Measurements from ENCODE around the gene UFSP2.
"Not testable (repeated sequence)": the region's sequence is repeated elsewhere in the genome, so short reads cannot be mapped to it uniquely, and the experiment has no call there.

DNA sequence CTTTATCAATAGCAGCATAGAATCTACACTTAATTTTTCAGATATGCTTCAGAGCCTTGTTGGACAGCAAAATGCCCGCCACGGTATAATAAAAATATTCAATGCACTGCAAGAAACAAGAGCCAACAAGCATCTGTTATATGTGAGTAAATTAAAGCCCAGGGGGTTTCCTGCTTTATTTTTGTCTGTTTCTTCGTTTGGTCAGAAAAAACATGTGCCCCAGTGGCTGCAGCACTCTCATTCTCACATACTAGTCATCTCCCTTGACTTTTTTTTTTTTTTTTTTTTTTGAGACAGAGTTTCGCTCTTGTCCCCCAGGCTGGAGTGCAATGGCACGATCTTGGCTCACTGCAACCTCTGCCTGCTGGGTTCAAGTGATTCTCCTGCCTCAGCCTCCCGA, 63.2 kb downstream of the UFSP2 start:
- TF ChIP-seq, protein P1, sequence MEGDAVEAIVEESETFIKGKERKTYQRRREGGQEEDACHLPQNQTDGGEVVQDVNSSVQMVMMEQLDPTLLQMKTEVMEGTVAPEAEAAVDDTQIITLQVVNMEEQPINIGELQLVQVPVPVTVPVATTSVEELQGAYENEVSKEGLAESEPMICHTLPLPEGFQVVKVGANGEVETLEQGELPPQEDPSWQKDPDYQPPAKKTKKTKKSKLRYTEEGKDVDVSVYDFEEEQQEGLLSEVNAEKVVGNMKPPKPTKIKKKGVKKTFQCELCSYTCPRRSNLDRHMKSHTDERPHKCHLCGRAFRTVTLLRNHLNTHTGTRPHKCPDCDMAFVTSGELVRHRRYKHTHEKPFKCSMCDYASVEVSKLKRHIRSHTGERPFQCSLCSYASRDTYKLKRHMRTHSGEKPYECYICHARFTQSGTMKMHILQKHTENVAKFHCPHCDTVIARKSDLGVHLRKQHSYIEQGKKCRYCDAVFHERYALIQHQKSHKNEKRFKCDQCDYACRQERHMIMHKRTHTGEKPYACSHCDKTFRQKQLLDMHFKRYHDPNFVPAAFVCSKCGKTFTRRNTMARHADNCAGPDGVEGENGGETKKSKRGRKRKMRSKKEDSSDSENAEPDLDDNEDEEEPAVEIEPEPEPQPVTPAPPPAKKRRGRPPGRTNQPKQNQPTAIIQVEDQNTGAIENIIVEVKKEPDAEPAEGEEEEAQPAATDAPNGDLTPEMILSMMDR (conservative IDR thresholded peaks at IDR 0.05; ENCODE audit: low read depth in 2 of 2): not testable (repeated sequence)
- TF ChIP-seq, protein P2, sequence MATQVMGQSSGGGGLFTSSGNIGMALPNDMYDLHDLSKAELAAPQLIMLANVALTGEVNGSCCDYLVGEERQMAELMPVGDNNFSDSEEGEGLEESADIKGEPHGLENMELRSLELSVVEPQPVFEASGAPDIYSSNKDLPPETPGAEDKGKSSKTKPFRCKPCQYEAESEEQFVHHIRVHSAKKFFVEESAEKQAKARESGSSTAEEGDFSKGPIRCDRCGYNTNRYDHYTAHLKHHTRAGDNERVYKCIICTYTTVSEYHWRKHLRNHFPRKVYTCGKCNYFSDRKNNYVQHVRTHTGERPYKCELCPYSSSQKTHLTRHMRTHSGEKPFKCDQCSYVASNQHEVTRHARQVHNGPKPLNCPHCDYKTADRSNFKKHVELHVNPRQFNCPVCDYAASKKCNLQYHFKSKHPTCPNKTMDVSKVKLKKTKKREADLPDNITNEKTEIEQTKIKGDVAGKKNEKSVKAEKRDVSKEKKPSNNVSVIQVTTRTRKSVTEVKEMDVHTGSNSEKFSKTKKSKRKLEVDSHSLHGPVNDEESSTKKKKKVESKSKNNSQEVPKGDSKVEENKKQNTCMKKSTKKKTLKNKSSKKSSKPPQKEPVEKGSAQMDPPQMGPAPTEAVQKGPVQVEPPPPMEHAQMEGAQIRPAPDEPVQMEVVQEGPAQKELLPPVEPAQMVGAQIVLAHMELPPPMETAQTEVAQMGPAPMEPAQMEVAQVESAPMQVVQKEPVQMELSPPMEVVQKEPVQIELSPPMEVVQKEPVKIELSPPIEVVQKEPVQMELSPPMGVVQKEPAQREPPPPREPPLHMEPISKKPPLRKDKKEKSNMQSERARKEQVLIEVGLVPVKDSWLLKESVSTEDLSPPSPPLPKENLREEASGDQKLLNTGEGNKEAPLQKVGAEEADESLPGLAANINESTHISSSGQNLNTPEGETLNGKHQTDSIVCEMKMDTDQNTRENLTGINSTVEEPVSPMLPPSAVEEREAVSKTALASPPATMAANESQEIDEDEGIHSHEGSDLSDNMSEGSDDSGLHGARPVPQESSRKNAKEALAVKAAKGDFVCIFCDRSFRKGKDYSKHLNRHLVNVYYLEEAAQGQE (IDR thresholded peaks at IDR 0.05; ENCODE audit: unreplicated experiment): not testable (repeated sequence)
- not testable (repeated sequence) for TF ChIP-seq CREB1 (CRISPR knock-in tag; IDR thresholded peaks at IDR 0.05; ENCODE audit: low read depth); EZH2 (IDR thresholded peaks at IDR 0.05; ENCODE audit: low read depth, unreplicated experiment); POLR2AphosphoS5 (IDR thresholded peaks at IDR 0.05; ENCODE audit: low read depth); JUNB (IDR thresholded peaks at IDR 0.05; ENCODE audit: unreplicated experiment); EZH2phosphoT487 (IDR thresholded peaks at IDR 0.05; ENCODE audit: unreplicated experiment); ZNF114 (CRISPR knock-in tag; IDR thresholded peaks at IDR 0.05); ZNF331 (CRISPR knock-in tag; IDR thresholded peaks at IDR 0.05; ENCODE audit: low read depth)
- TF ChIP-seq, protein P3, sequence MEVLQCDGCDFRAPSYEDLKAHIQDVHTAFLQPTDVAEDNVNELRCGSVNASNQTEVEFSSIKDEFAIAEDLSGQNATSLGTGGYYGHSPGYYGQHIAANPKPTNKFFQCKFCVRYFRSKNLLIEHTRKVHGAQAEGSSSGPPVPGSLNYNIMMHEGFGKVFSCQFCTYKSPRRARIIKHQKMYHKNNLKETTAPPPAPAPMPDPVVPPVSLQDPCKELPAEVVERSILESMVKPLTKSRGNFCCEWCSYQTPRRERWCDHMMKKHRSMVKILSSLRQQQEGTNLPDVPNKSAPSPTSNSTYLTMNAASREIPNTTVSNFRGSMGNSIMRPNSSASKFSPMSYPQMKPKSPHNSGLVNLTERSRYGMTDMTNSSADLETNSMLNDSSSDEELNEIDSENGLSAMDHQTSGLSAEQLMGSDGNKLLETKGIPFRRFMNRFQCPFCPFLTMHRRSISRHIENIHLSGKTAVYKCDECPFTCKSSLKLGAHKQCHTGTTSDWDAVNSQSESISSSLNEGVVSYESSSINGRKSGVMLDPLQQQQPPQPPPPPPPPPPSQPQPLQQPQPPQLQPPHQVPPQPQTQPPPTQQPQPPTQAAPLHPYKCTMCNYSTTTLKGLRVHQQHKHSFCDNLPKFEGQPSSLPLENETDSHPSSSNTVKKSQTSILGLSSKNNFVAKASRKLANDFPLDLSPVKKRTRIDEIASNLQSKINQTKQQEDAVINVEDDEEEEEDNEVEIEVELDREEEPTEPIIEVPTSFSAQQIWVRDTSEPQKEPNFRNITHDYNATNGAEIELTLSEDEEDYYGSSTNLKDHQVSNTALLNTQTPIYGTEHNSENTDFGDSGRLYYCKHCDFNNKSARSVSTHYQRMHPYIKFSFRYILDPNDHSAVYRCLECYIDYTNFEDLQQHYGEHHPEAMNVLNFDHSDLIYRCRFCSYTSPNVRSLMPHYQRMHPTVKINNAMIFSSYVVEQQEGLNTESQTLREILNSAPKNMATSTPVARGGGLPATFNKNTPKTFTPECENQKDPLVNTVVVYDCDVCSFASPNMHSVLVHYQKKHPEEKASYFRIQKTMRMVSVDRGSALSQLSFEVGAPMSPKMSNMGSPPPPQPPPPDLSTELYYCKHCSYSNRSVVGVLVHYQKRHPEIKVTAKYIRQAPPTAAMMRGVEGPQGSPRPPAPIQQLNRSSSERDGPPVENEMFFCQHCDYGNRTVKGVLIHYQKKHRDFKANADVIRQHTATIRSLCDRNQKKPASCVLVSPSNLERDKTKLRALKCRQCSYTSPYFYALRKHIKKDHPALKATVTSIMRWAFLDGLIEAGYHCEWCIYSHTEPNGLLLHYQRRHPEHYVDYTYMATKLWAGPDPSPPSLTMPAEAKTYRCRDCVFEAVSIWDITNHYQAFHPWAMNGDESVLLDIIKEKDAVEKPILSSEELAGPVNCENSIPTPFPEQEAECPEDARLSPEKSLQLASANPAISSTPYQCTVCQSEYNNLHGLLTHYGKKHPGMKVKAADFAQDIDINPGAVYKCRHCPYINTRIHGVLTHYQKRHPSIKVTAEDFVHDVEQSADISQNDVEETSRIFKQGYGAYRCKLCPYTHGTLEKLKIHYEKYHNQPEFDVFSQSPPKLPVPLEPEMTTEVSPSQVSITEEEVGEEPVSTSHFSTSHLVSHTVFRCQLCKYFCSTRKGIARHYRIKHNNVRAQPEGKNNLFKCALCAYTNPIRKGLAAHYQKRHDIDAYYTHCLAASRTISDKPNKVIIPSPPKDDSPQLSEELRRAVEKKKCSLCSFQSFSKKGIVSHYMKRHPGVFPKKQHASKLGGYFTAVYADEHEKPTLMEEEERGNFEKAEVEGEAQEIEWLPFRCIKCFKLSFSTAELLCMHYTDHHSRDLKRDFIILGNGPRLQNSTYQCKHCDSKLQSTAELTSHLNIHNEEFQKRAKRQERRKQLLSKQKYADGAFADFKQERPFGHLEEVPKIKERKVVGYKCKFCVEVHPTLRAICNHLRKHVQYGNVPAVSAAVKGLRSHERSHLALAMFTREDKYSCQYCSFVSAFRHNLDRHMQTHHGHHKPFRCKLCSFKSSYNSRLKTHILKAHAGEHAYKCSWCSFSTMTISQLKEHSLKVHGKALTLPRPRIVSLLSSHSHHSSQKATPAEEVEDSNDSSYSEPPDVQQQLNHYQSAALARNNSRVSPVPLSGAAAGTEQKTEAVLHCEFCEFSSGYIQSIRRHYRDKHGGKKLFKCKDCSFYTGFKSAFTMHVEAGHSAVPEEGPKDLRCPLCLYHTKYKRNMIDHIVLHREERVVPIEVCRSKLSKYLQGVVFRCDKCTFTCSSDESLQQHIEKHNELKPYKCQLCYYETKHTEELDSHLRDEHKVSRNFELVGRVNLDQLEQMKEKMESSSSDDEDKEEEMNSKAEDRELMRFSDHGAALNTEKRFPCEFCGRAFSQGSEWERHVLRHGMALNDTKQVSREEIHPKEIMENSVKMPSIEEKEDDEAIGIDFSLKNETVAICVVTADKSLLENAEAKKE (CRISPR knock-in tag; IDR thresholded peaks at IDR 0.05): not testable (repeated sequence)
- TF ChIP-seq, protein P4, sequence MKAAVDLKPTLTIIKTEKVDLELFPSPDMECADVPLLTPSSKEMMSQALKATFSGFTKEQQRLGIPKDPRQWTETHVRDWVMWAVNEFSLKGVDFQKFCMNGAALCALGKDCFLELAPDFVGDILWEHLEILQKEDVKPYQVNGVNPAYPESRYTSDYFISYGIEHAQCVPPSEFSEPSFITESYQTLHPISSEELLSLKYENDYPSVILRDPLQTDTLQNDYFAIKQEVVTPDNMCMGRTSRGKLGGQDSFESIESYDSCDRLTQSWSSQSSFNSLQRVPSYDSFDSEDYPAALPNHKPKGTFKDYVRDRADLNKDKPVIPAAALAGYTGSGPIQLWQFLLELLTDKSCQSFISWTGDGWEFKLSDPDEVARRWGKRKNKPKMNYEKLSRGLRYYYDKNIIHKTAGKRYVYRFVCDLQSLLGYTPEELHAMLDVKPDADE (IDR thresholded peaks at IDR 0.05): not testable (repeated sequence)
